ENCODE measurements around the gene KIDINS220.

KIDINS220 gene

GRCh38 chr2:8850845-8851487, 13.6 kb upstream of the KIDINS220 start:
- no peak for DNase-seq

- DNase-seq, result no peak
Measured at GRCh38 chr2:8849327-8849726, 11.9 kb upstream of the KIDINS220 start.

DNA sequence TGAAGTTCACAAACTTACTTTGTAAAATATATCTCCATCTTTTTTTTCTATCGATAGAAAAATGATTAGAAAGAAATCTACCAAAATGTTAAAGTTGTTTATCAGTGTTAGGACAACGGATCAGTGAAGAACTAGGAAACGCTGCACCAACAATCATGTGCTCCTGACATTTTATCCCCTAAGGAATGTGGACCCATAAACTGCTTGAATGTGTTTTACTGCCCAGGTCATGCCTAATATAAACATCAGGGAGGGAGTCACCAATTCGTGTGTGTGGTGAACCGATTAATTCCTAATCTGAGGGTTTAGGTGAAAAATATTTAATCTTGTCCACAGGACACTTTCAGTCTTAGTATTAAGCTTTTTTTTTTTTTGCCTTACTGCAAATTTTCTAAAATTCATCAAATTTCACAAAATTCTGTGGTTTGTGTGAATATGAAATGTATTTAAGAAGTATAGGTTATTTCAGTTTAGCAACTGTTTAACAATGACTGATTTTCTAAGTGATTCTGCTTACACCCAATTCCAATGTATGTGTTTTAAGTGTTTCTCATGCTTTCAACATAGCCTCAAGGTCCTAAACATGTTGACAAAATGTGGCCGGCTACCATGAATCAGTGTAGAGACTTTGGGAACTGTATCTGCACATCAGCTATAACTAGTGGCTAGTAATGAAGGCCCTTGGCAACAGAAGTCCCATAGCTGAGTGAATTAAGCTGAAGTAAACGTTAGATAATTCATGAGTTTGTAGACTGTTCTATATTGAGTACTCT, 11.1 kb upstream of the KIDINS220 start:
- no peak for DNase-seq

GRCh38 chr2:8847400-8847799, 10.0 kb upstream of the KIDINS220 start:
- no peak for DNase-seq

GRCh38 chr2:8841932-8842331, 4.5 kb upstream of the KIDINS220 start:
- no peak for DNase-seq

GRCh38 chr2:8840475-8841091, 3.2 kb upstream of the KIDINS220 start:
- DNase-seq, result no peak

- DNase-seq, result no peak
Measured at GRCh38 chr2:8839189-8839965, 2.0 kb upstream of the KIDINS220 start.

DNA sequence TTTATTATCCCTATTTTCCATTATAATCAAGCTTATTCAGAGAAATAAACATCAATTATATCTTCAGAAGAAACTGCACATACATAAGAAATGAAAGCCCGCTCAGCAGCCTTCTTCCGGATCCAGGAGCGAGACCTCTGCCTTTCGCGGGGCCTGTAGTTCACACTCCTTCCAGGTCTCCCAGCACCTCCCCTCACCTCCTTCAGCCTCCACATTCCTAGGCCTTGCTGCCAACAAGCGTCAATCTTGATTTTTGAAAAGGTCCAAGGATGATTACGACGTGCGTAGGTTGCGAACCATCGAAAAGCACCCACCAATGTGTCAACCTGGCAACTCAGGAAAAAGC, 355 bp upstream of the KIDINS220 start:
- no peak for DNase-seq

- no peak for DNase-seq
Measured at GRCh38 chr2:8835279-8835678, 2.1 kb downstream of the KIDINS220 start.

DNA sequence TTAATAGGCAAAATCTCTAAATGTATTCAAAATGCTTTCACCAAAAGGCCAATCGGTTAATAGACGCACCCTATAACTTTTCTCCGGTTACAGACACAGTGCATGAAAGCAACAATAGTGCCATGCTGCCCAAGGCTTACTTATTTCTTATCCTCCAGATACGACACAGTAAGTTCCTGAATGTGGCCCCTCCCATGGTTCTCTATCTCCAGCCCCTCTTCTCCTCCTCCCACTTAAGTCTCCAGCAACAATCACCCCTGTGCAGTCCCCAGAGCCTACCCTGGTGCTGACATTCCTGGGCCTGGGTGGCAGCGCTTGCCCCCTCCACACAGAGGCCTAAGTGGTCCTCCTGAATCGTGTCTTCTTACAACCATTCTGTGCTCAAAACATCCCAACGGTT, 3.6 kb downstream of the KIDINS220 start:
- DNase-seq, result no peak

DNA sequence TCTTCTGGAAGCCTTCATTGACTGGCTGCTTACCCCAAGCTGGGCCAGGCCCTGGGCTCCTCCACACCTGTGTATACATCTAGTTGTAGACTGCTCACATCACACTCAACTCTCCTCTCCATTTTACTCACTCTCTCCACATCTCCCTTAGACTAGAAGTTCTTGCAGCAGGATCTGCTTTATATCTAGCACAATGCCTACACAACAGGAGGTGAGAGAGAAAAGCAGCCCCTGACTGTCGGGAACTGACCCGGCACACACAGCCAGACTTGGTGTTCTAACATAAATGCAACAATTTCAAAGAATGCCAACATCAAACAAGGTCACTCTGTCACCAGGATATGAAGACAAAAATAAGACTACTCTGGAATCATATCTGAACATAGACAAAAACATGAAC, 5.9 kb downstream of the KIDINS220 start:
- DNase-seq, result no peak

DNA sequence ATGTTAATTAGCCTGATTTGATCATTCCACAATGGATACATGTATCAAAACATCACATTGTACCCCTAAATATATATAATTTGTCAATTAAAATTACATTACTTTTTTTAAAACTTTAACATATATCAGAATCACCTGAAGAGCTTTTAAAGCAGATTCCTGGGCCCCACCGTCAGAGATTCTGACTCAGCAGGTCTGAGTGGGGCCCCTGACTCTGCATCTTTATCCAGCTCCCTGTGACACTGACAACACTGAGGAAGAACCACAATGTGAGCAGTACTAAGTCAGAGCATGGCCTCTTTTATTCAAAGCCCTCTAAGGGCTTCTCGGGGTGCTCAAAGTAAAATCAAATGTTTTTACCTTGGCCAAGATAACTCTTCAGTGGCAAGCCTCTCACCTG, 9.7 kb downstream of the KIDINS220 start:
- DNase-seq, result no peak

DNA sequence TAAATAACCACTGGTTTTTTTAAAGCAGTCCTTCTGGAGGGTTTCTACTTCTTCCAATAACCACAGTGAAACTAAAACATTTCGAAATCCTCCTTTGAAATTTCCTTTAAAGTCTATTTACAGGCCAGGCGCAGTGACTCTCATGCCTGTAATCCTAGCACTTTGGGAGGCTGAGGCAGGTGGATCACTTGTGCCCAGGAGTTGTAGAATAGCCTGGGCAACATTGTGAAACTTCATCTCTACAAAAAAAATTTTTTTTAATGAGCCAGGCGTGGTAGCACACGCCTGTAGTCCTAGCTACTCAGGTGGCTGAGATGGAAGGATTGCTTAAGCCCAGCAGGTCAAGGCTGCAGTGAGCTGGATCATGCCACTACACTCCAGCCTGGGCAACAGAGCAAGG, 15.2 kb downstream of the KIDINS220 start:
- DNase-seq, result no peak

GRCh38 chr2:8821276-8822217, 15.9 kb downstream of the KIDINS220 start:
- no peak for DNase-seq

DNA sequence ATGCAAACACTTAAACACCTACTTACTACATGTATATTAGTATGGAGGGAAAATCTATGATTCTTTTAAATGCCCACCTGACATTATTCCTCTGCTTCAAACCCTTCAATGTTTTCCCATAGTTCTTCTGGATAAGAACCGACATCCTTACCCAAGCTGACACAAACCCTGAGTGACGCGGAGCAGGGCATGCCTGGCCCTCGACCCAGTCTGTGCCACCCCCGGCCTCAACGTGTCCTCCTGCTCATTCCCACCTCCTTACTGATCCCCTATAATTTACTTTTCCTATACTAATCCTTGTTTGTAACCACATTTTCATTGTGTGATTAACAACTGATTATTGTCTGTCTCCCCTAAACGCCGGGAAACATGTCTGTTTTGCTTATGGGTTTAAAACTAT, 17.5 kb downstream of the KIDINS220 start:
- DNase-seq, result no peak

- DNase-seq, result no peak
Measured at GRCh38 chr2:8819194-8819593, 18.2 kb downstream of the KIDINS220 start.

- no peak for DNase-seq
Measured at GRCh38 chr2:8817221-8817620, 20.2 kb downstream of the KIDINS220 start.

DNA sequence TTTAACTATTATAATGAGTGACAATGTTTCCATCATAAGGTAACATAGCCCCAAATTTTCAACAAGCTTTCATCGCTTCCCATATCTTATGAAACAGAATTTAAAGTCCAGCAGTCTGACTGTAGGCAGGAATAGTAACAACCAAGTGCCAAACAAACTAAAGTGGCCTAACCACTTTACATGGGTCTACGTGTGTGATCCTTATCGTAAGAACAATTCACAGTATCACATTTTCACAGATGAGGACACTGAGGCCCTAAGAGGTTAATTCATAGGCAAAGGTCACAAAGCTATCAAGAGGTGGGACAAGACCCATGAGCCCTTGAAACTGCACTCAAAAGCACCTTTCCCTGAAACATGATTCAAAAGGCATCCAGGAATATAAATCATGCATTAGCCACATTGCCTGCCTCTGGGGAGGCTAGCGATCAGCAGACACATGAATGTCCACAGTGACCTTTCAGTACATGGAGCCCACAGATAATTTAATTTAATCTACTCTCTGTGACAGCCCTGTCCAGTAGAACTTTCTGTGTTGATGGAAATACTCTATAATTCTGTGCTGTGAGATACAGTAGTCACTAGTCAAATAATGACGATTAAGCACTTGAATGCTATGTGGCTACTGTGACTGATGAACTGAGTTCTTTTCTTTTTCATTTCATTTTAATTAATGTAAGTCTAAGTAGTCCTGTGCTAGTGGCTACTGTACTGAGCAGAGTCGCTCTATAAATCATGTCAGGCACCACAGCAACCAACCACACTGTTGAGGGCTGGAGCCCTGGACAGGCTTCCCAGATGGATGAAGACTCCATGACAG, 30.3 kb downstream of the KIDINS220 start:
- DNase-seq, result no peak

- DNase-seq, result no peak
Measured at GRCh38 chr2:8805278-8806210, 31.9 kb downstream of the KIDINS220 start.

- DNase-seq, result no peak
Measured at GRCh38 chr2:8803658-8804379, 33.6 kb downstream of the KIDINS220 start.

Measured in NCI-H1092 treated with DMSO at 0.1 percent for 48 hours (cell line).